ENCODE data around the gene ARMC8. TPM values are rescaled to one million over a fixed set of nuclear protein-coding genes. Genes with fewer than 3 reads are reported as not detected.

Gene ARMC8
- total RNA-seq, 1 experiment from 2014 or later = 80.9 TPM

DNA sequence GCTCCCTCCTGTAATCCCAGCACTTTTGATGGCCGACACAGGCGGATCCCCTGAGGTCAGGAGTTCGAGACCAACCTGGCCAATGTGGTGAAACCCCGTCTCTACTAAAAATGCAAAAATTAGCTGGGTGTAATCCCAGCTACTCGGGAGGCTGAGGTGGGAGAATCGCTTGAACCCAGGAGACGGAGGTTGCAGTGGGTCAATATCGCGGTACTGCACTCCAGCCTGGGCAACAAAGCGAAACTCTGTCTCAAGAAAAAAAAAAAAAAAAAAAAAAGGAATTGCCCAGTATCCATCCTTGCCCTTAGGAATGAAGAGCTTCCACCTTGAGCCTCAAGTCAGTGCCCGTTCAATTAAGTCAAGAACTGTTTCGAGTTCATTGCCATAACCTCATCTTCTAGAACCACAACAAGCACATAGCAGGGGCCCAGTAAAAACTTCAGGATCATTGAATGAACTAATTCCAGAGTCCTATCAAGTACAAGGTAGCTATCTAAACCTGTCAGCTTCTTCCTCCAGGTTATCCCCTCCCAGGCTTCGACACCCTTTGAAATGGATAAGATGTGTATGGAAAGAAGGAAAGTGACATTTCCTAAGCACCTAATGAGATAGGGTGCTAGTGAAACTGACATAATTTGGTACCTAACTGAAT is 13.2 kb upstream of the ARMC8 start:
- Mint-ChIP-seq H3K27ac (ENCODE audit: unreplicated experiment) (peak overlapping the region; percentile 82), H3K9me3 (ENCODE audit: low read depth, unreplicated experiment) (no peaks in the 10 kb centered on the region), H3K36me3 (ENCODE audit: insufficient read depth, unreplicated experiment) (peaks cover 31% of the 10 kb centered on the region), H3K4me1 (ENCODE audit: low read depth, unreplicated experiment) (peaks cover 19% of the 10 kb centered on the region), H3K27me3 (ENCODE audit: unreplicated experiment) (no peaks in the 10 kb centered on the region), H3K4me3 (ENCODE audit: low read depth, unreplicated experiment) (peak overlapping the region; percentile 91)
- TF ChIP-seq, protein P1, sequence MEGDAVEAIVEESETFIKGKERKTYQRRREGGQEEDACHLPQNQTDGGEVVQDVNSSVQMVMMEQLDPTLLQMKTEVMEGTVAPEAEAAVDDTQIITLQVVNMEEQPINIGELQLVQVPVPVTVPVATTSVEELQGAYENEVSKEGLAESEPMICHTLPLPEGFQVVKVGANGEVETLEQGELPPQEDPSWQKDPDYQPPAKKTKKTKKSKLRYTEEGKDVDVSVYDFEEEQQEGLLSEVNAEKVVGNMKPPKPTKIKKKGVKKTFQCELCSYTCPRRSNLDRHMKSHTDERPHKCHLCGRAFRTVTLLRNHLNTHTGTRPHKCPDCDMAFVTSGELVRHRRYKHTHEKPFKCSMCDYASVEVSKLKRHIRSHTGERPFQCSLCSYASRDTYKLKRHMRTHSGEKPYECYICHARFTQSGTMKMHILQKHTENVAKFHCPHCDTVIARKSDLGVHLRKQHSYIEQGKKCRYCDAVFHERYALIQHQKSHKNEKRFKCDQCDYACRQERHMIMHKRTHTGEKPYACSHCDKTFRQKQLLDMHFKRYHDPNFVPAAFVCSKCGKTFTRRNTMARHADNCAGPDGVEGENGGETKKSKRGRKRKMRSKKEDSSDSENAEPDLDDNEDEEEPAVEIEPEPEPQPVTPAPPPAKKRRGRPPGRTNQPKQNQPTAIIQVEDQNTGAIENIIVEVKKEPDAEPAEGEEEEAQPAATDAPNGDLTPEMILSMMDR (IDR thresholded peaks at IDR 0.05; ENCODE audit: unreplicated experiment) = no peak
- peak; percentile 19 for DNase-seq
- TSS peak; percentile 33 for BruUV-seq (replicated peaks)
- intact Hi-C loops (cut with micrococcal nuclease; ENCODE audit: unreplicated experiment) = no loop called here
- CTCF ChIA-PET = interaction anchor here (0.6 to 2.1 kb wide), 9 partner anchors 9 to 1292 kb away, joined by 3 to 20 read pairs (median 5); no protein-coding TSS in a partner anchor

- BruUV-seq (replicated peaks) = no TSS peak
- peaks cover 29% of the 10 kb centered on the region for H3K36me3 Mint-ChIP-seq (ENCODE audit: insufficient read depth, unreplicated experiment)
- H3K4me1 Mint-ChIP-seq (ENCODE audit: low read depth, unreplicated experiment) = peaks cover 19% of the 10 kb centered on the region
- intact Hi-C loops (cut with micrococcal nuclease; ENCODE audit: unreplicated experiment) = no loop called here
- peak within 1 kb of the TSS; percentile 82 for H3K27ac Mint-ChIP-seq (ENCODE audit: unreplicated experiment)
- no peaks in the 10 kb centered on the region for H3K27me3 Mint-ChIP-seq (ENCODE audit: unreplicated experiment)
- H3K4me3 Mint-ChIP-seq (ENCODE audit: low read depth, unreplicated experiment) = peak within 1 kb of the TSS; percentile 91
- peak; percentile 91 for DNase-seq
- H3K9me3 Mint-ChIP-seq (ENCODE audit: low read depth, unreplicated experiment) = no peaks in the 10 kb centered on the region
- TF ChIP-seq, protein P1 (IDR thresholded peaks at IDR 0.05; ENCODE audit: unreplicated experiment) = no peak
- CTCF ChIA-PET = interaction anchor here (0.5 to 2.1 kb wide), 11 partner anchors 8 to 1291 kb away, joined by 3 to 20 read pairs (median 5); partner anchors contain the start of gene CEP70
Observed at GRCh38 chr3:138174421-138175131, 12.5 kb upstream of the ARMC8 start, which contains the start of gene DBR1. TSS of gene DBR1 (minus strand) at chr3:138174921. CDS start at chr3:138174795, 126 bp downstream.

GRCh38 chr3:138180375-138181029 is 6.6 kb upstream of the ARMC8 start:
- peak; percentile 51 for DNase-seq
- Mint-ChIP-seq H3K4me3 (ENCODE audit: low read depth, unreplicated experiment) (no peak overlapping the region), H3K4me1 (ENCODE audit: low read depth, unreplicated experiment) (peaks cover 20% of the 10 kb centered on the region), H3K27ac (ENCODE audit: unreplicated experiment) (no peak overlapping the region), H3K36me3 (ENCODE audit: insufficient read depth, unreplicated experiment) (no peaks in the 10 kb centered on the region), H3K27me3 (ENCODE audit: unreplicated experiment) (no peaks in the 10 kb centered on the region), H3K9me3 (ENCODE audit: low read depth, unreplicated experiment) (no peaks in the 10 kb centered on the region)
- BruUV-seq (replicated peaks) = no TSS peak
- intact Hi-C loops (cut with micrococcal nuclease; ENCODE audit: unreplicated experiment) = loop anchor here (1.0 to 10.0 kb wide), 5 partner anchors 105 to 742 kb away; partner anchors contain the start of gene CEP70
- TF ChIP-seq, protein P1 (IDR thresholded peaks at IDR 0.05; ENCODE audit: unreplicated experiment) = peak; percentile 47
- CTCF ChIA-PET = interaction anchor here (0.6 to 1.0 kb wide), 3 partner anchors 90 to 149 kb away, joined by 3 to 4 read pairs (median 4); no protein-coding TSS in a partner anchor

GRCh38 chr3:138184994-138185393 is 2.1 kb upstream of the ARMC8 start:
- no peaks in the 10 kb centered on the region for H3K27me3 Mint-ChIP-seq (ENCODE audit: unreplicated experiment)
- intact Hi-C loops (cut with micrococcal nuclease; ENCODE audit: unreplicated experiment) = loop anchor here (5.0 to 10.0 kb wide), 3 partner anchors 147 to 737 kb away; partner anchors contain the start of gene CEP70
- no peaks in the 10 kb centered on the region for H3K9me3 Mint-ChIP-seq (ENCODE audit: low read depth, unreplicated experiment)
- TF ChIP-seq, protein P1 (IDR thresholded peaks at IDR 0.05; ENCODE audit: unreplicated experiment) = no peak
- CTCF ChIA-PET = interaction anchor here (0.6 to 2.4 kb wide), 2 partner anchors 11 to 242 kb away, joined by 3 to 20 read pairs; partner anchors contain the start of gene DBR1
- H3K4me3 Mint-ChIP-seq (ENCODE audit: low read depth, unreplicated experiment) = no peak overlapping the region
- H3K27ac Mint-ChIP-seq (ENCODE audit: unreplicated experiment) = no peak overlapping the region
- H3K36me3 Mint-ChIP-seq (ENCODE audit: insufficient read depth, unreplicated experiment) = peaks cover 26% of the 10 kb centered on the region
- DNase-seq = peak; percentile 16
- peaks cover 40% of the 10 kb centered on the region for H3K4me1 Mint-ChIP-seq (ENCODE audit: low read depth, unreplicated experiment)
- BruUV-seq (replicated peaks) = no TSS peak

Measured in Calu3 (cell line).